ENCODE data around the gene ARHGEF17.

The ARHGEF17 gene

GRCh38 chr11:73381589-73381988 lies 73.5 kb downstream of the ARHGEF17 start:
- no peak for TF ChIP-seq CTCF (IDR thresholded peaks at IDR 0.05; ENCODE audit: control insufficient read depth, extremely low read depth, insufficient read depth)
- H3K4me3 ChIP-seq (ENCODE audit: low read depth, low read length), result no peak overlapping the region
- DNase-seq (ENCODE audit: low read depth), result no peak

DNA sequence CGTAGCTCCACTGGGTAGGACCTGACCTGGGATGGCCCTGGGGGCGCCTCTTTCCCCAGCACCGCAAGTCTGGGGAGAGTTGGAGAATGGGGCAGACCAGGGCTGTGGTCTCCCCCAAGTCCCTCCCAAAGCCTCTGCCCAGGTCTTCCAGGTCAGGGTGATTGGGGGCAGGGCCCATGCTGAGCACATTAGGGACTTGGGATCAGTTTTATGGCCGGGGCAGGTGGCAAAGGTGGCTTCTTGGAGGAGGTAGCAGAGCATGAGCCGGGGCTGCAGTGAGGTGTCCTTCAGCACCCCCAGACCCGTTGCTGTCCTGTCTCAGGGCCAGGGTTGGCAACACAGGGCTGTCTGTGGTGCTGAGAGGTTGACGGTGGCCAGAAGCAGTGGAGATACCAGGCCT lies 74.1 kb downstream of the ARHGEF17 start:
- no peak for DNase-seq (ENCODE audit: low read depth)
- TF ChIP-seq CTCF (IDR thresholded peaks at IDR 0.05; ENCODE audit: control insufficient read depth, extremely low read depth, insufficient read depth), result no peak
- no peak overlapping the region for H3K4me3 ChIP-seq (ENCODE audit: low read depth, low read length)

DNA sequence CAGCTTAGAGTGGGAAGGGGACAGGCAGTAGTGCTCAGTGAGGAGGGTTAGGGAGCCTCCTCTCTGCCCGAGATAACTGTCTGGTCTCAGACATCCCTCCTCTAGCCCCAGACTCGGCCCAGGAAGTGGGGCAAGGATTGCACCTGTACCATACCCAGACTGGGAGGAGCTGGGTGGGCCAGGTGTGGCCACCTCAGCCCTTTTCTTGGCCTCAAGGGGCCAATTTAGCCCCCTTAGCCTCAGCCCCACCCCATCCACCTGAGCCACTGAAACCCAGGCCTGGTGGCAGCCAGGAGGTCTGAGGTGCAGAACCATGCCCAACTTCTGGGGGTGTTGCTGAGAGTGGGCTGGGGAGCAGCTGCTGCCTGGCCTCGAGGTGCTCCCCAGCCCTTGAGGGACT lies 74.7 kb downstream of the ARHGEF17 start:
- no peak for DNase-seq (ENCODE audit: low read depth)
- no peak for TF ChIP-seq CTCF (IDR thresholded peaks at IDR 0.05; ENCODE audit: control insufficient read depth, extremely low read depth, insufficient read depth)
- no peak overlapping the region for H3K4me3 ChIP-seq (ENCODE audit: low read depth, low read length)

DNA sequence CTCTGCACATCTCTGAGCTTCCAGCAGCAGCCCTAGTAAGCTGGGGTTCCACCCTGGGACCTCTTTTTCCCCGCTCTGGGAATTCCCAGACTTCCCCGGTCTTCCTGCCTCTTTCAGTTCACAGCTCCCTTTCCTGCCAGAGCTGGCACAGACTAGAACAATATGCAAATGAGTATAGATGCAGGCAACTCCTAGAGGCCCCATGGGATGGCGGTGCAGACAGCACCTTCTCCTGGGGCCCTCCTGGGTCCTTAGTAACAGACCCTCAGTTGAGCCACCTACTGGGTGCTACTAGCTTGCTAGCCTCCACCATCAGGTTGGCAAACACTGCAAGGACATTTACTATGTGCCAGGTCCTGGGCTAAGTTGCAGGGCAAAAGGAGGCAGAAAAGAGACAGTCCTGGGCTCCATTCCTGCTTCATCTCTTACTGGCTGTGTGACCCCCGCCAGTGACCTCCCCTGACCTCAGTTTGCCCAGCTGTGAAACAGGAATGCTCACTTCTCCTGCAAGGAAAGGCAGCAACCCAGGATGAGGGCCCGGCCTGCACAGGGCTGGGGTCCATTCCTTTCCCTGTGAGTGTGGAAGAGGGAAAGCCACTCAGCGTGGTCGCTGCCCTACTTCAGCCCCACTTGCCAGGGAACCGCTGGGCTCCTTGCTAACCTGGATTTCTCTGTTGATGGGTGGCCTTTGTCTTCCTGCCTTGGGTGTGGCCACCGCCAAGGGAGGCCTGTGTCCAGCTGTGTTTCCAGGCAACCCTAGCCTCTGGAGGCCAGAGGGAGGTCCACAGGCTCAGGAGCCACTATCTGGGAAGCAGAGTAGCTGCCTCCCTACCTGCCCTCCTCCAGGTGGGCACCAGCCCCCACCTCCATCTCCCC lies 75.4 kb downstream of the ARHGEF17 start:
- no peak for DNase-seq (ENCODE audit: low read depth)
- no peak for TF ChIP-seq CTCF (IDR thresholded peaks at IDR 0.05; ENCODE audit: control insufficient read depth, extremely low read depth, insufficient read depth)
- no peak overlapping the region for H3K4me3 ChIP-seq (ENCODE audit: low read depth, low read length)

DNA sequence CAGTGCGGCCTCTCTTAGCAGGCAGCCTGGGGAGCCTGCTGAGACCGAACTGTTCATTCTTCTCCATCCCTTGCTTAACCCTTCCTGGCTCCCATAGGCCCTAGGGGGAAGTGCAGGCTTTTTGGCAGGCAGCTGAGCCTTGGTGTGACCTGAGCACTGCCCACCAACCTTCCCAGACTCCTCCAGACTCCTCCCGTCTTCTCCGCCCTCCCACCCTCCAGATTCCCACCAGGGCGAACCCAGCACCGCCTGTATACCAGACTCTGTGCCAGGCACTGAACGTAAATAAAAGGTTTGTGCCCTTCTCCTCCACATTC lies 76.0 kb downstream of the ARHGEF17 start:
- H3K4me3 ChIP-seq (ENCODE audit: low read depth, low read length), result no peak overlapping the region
- DNase-seq (ENCODE audit: low read depth), result no peak
- no peak for TF ChIP-seq CTCF (IDR thresholded peaks at IDR 0.05; ENCODE audit: control insufficient read depth, extremely low read depth, insufficient read depth)

DNA sequence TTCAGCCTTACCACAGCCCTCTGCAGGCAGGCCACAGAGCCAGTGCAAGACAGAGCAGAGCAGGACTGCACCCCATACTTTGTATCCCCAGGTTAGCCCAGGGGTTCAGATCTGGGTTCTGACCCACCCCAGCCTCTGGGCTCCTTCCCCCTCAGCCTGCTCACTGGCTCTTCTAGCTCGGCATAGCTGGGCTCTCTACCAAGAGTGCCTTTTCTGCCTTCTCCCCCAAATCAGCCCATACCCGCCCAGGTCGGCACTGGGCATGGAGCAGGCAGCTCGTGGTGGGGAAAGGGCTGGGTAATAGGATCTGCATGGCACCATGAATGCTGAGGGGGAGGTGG lies 76.4 kb downstream of the ARHGEF17 start:
- TF ChIP-seq CTCF (IDR thresholded peaks at IDR 0.05; ENCODE audit: control insufficient read depth, extremely low read depth, insufficient read depth), result no peak
- no peak for DNase-seq (ENCODE audit: low read depth)
- no peak overlapping the region for H3K4me3 ChIP-seq (ENCODE audit: low read depth, low read length)

Data from LNCaP clone FGC (cell line).